B cell (primary cell): ENCODE results near the gene RILP. TPM values are rescaled to one million over a fixed set of nuclear protein-coding genes. Genes with fewer than 3 reads are reported as not detected.

Experiments used
- ATAC-seq: fragments of 200-7000 bp; cut with Tn5 transposase; one replicate; pipeline ENCODE4 v1.10.0; 2021; ENCODE audit warnings: low read depth, mild to moderate bottlenecking, moderate number of reproducible peaks, moderate library complexity
- CTCF ChIA-PET: fragments of 350-600 bp; sonication (Branson Sonifier 250); formaldehyde crosslinking; loops from one replicate; lab custom pipeline; 2021; ENCODE audit warnings: antibody characterized with exemption, inconsistent platforms; lab: Charles Lee
- POLR2A ChIA-PET: fragments of 350-600 bp; sonication (Branson Sonifier 250); formaldehyde crosslinking; loops from one replicate; lab custom pipeline; 2021; ENCODE audit warnings: antibody characterized with exemption; lab: Charles Lee
- DNase-seq: peaks from one replicate; pipeline ENCODE4 v3.0.0; 2013
- H2AFZ ChIP-seq: 2 replicates; pipeline ENCODE4 v1.6.1; 2012; ENCODE audit warnings: mild to moderate bottlenecking, low read depth, low read length; ENCODE audit not compliant: insufficient read depth, poor library complexity, severe bottlenecking
- H3K27ac ChIP-seq, 2 donors: 1 replicate in 1 of 2; 2 replicates in 1 of 2; pipeline ENCODE4 v1.5.1; 2012 to 2013; ENCODE audit warnings: low read length in 2 of 2, mild to moderate bottlenecking in 2 of 2, moderate library complexity in 1 of 2
- H3K27me3 ChIP-seq, 4 experiments: fragments of 200-600 bp in 1 of 4; sonication (generic) in 1 of 4; replicated peaks in 1 of 4; 1 replicate in 2 of 4; 2 replicates in 2 of 4; pipeline versions ENCODE4 v1.6.1 to v1.7.0; 2013 to 2016; ENCODE audit warnings: low read length in 3 of 4, mild to moderate bottlenecking in 2 of 4, mixed read lengths in 1 of 4, moderate library complexity in 1 of 4; ENCODE audit not compliant: insufficient read depth in 4 of 4, control insufficient read depth in 3 of 4; ENCODE audit errors: control extremely low read depth in 1 of 4
- H3K36me3 ChIP-seq, 2 experiments: replicated peaks in 1 of 2; 1 replicate in 1 of 2; 2 replicates in 1 of 2; pipeline versions ENCODE4 v1.6.1 to v1.7.1; 2013; ENCODE audit warnings: low read length in 1 of 2; ENCODE audit not compliant: insufficient read depth in 2 of 2, control insufficient read depth in 1 of 2; ENCODE audit errors: control extremely low read depth in 1 of 2, extremely low read depth in 1 of 2
- H3K4me1 ChIP-seq, 2 donors: fragments of 200-600 bp in 1 of 2; sonication (generic) in 1 of 2; 1 replicate in 1 of 2; 2 replicates in 1 of 2; pipeline versions ENCODE4 v1.5.1 to v1.6.1; 2013 to 2017; ENCODE audit warnings: low read length in 2 of 2; ENCODE audit not compliant: control insufficient read depth in 2 of 2, insufficient read depth in 2 of 2
- H3K4me2 ChIP-seq: replicated peaks from 2 replicates; pipeline ENCODE3; 2012; ENCODE audit warnings: mild to moderate bottlenecking, low read depth, low read length; ENCODE audit not compliant: poor library complexity, severe bottlenecking
- H3K4me3 ChIP-seq, 5 experiments: fragments of 200-600 bp in 1 of 5; sonication (generic) in 1 of 5; 1 replicate in 3 of 5; 2 replicates in 2 of 5; pipeline versions ENCODE4 v1.5.1 to v1.7.0; 2011 to 2016; ENCODE audit warnings: low read length in 4 of 5, mild to moderate bottlenecking in 4 of 5, low read depth in 2 of 5, control low read depth in 1 of 5, moderate library complexity in 1 of 5; ENCODE audit not compliant: insufficient read depth in 1 of 5; ENCODE audit errors: control extremely low read depth in 1 of 5, extremely low read depth in 1 of 5
- H3K79me2 ChIP-seq: fragments of 200-600 bp; sonication (generic); one replicate; pipeline ENCODE4 v1.6.0; 2016; ENCODE audit warnings: low read length; ENCODE audit not compliant: control insufficient read depth, insufficient read depth
- H3K9ac ChIP-seq: fragments of 200-600 bp; sonication (generic); 2 replicates; pipeline ENCODE4 v1.6.1; 2017; ENCODE audit warnings: mild to moderate bottlenecking, low read length, moderate library complexity
- H3K9me3 ChIP-seq, 3 donors: one replicate each; pipeline versions ENCODE4 v1.6.1 to v1.7.1; 2013; ENCODE audit warnings: low read length in 2 of 3; ENCODE audit not compliant: control insufficient read depth in 2 of 3, insufficient read depth in 1 of 3; ENCODE audit errors: control extremely low read depth in 1 of 3
- H4K20me1 ChIP-seq: 2 replicates; pipeline ENCODE4 v1.6.0; 2012; ENCODE audit warnings: mild to moderate bottlenecking, low read length; ENCODE audit not compliant: insufficient read depth, control insufficient read depth, poor library complexity, severe bottlenecking
- H3K27ac Mint-ChIP-seq: one replicate; pipeline ENCODE4 v1.8.0; 2021; ENCODE audit warnings: mixed read lengths
- H3K27me3 Mint-ChIP-seq: one replicate; pipeline ENCODE4 v1.8.0; 2021; ENCODE audit warnings: mixed read lengths
- H3K4me1 Mint-ChIP-seq: one replicate; pipeline ENCODE4 v1.8.0; 2021; ENCODE audit warnings: mixed read lengths
- H3K4me3 Mint-ChIP-seq: one replicate; pipeline ENCODE4 v1.8.0; 2021; ENCODE audit warnings: mixed read lengths
- H3K9me3 Mint-ChIP-seq: one replicate; pipeline ENCODE4 v1.8.0; 2022; ENCODE audit warnings: mixed read lengths; ENCODE audit not compliant: insufficient read depth
- CTCF ChIP-seq: fragments of 200-600 bp; IDR thresholded peaks from one replicate; pipeline ENCODE4 v1.8.0; 2022; ENCODE audit warnings: antibody characterized with exemption, mild to moderate bottlenecking
- EZH2 ChIP-seq: IDR thresholded peaks from 2 replicates; pipeline ENCODE4 v1.6.1; 2012; ENCODE audit warnings: borderline replicate concordance, low read depth, mild to moderate bottlenecking, moderate library complexity, low read length; ENCODE audit not compliant: insufficient read depth, poor library complexity, severe bottlenecking
- WGBS: methylation state at CpG from one replicate; pipeline ENCODE4 v1.1.5; 2013; ENCODE audit warnings: missing lambda C conversion rate; ENCODE audit not compliant: insufficient coverage; 5-methylcytosine and 5-hydroxymethylcytosine counted together
- intact Hi-C: fragments of 100-400 bp; cut with micrococcal nuclease; formaldehyde crosslinking; loops from one replicate; pipeline ENCODE4 v1.10.0; 2022
- polyA plus RNA-seq: library from polyadenylated mRNA; depleted of rRNA; stranded (reverse); fragments of >200 nt; gene quantifications from 2 replicates; pipeline ENCODE4 v1.2.3, GENCODE V29; 2012
- total RNA-seq, 2 donors: library from RNA; stranded (reverse); fragments of 120-200 nt in 1 of 2; gene quantifications; 1 replicate in 1 of 2; 2 replicates in 1 of 2; pipeline versions ENCODE4 v1.2.3 to v1.2.4, GENCODE V29; 2013 to 2022

RILP gene
- total and polyA plus RNA-seq, 2 donors (not counting 1 experiment from before 2014, with no cell fraction given) = 1.1 to 7.0 TPM

GRCh38 chr17:1628856-1629503 is 20.7 kb downstream of the RILP start:
- peaks cover 49% of the 10 kb centered on the region for H3K4me1 Mint-ChIP-seq
- ChIA-PET POLR2A (interaction anchor here (0.6 to 7.3 kb wide), 19 partner anchors 10 to 258 kb away, joined by 3 to 127 read pairs (median 6); partner anchors contain the start of genes INPP5K, PITPNA and RILP), CTCF (interaction anchor here (0.8 to 10.4 kb wide), 15 partner anchors 12 to 369 kb away, joined by 3 to 326 read pairs (median 9); partner anchors contain the start of genes INPP5K, PITPNA, RILP and SCARF1)
- H2AFZ ChIP-seq = peak overlapping the region; percentile 78
- H3K27me3 Mint-ChIP-seq = no peaks in the 10 kb centered on the region
- H3K79me2 ChIP-seq = peaks cover 39% of the 10 kb centered on the region
- under 1% methylated on average over 77 of the region's 77 CpGs for WGBS
- H3K9me3 ChIP-seq = peaks cover 0 to 7% (median 0%) of the 10 kb centered on the region in 3 donors
- ATAC-seq (peak; percentile 64), DNase-seq (peak; percentile 96)
- peak overlapping the region; percentile 93 for H3K4me3 Mint-ChIP-seq
- H3K27me3 ChIP-seq = no peaks in the 10 kb centered on the region
- peak overlapping the region; percentile 94 to 97 for H3K27ac ChIP-seq
- peaks cover 0 to 16% of the 10 kb centered on the region in 2 experiments for H3K36me3 ChIP-seq
- peak overlapping the region; percentile 100 for H3K4me2 ChIP-seq
- peak overlapping the region; percentile 98 for H3K27ac Mint-ChIP-seq
- peaks cover 49 to 57% of the 10 kb centered on the region in 2 donors for H3K4me1 ChIP-seq
- TF ChIP-seq EZH2 (no peak), CTCF (peak; percentile 36)
- no peaks in the 10 kb centered on the region for H4K20me1 ChIP-seq
- peak overlapping the region; percentile 87 for H3K9ac ChIP-seq
- H3K9me3 Mint-ChIP-seq = no peaks in the 10 kb centered on the region
- H3K4me3 ChIP-seq = peak overlapping the region; percentile 52 to 97 (median 92)
- intact Hi-C loops = loop anchor here (1.0 to 5.0 kb wide), 5 partner anchors 22 to 773 kb away; partner anchors contain the start of genes INPP5K, MNT and PITPNA
